Gastrocnemius medialis (tissue), 4 donors: ENCODE measurements around the gene FHIP1B.

Experiments
- CTCF ChIP-seq, 5 experiments: fragments of 450-650 bp in 3 of 5; fragments of 200-600 bp in 2 of 5; sonication (generic) in 2 of 5; IDR thresholded peaks in 4 of 5; conservative IDR thresholded peaks in 1 of 5; 1 replicate in 4 of 5; 2 replicates in 1 of 5; pipeline ENCODE4 v1.5.1; 2016 to 2019; ENCODE audit warnings: antibody characterized with exemption in 5 of 5, mild to moderate bottlenecking in 3 of 5, moderate library complexity in 3 of 5
- POLR2A ChIP-seq, 2 donors: fragments of 450-650 bp; IDR thresholded peaks; one replicate each; pipeline ENCODE4 v1.6.1; 2017; ENCODE audit warnings: antibody characterized with exemption in 2 of 2, mild to moderate bottlenecking in 2 of 2, moderate library complexity in 2 of 2

- TF ChIP-seq CTCF (IDR thresholded peaks at IDR 0.05 in 4 of 5, conservative IDR thresholded peaks at IDR 0.05 in 1 of 5), result no peak
- TF ChIP-seq POLR2A (IDR thresholded peaks at IDR 0.05), result no peak
Observed at GRCh38 chr11:6203327-6203726, 31.1 kb downstream of the FHIP1B start.
